Stimulated activated CD4-positive, alpha-beta T cell treated with anti-CD3 and anti-CD28 coated beads, TNF-alpha, amount 100 ng/mL, for 1 hour (primary cell): ENCODE results near the gene SENP7.
"Not testable (repeated sequence)": the region's sequence is repeated elsewhere in the genome, so short reads cannot be mapped to it uniquely, and the experiment has no call there.

Source experiments
- DNase-seq, 3 donors: peaks; one replicate each; pipeline ENCODE4 v3.0.0-alpha.2; 2020; ENCODE audit warnings: low read depth in 3 of 3, low spot score in 1 of 3

The SENP7 gene

GRCh38 chr3:101329016-101329673 lies 183.9 kb downstream of the SENP7 start:
- DNase-seq, result no peak

DNA sequence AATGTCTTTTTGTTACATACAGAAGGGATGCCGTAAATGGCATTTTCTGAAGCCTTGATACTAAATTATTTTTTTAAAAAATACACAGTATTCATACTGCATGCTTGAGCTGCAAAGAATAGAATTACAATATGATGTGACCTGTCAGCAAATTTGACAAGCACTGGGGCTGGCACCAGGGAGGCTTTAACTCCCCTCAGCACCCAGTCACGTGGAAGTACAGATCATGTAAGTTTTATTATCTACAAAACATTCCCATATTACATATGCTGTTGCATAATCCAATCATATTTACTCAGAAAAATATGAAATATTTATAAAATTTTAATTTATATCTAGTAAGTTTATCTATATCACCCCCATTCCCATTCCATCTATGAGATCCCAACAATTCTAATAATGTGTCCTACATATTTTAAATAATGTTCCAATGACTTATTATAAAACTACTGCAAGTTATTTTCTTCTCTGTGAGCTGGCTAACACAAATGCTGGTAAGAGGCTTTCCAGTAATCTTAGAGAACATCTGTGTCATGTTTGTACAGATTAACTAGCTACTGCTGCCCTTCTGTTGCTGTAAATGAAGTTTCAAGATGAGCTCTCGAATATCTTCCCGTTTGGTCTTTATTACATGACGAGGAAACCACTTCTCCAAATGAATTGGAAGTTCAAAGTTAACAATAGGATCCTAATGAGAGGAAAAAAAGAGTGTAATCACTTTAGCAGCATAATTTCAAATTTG lies 187.4 kb downstream of the SENP7 start:
- no peak for DNase-seq

GRCh38 chr3:101320475-101320874 lies 192.5 kb downstream of the SENP7 start, which contains the start of gene IMPG2:
IMPG2 (minus strand) TSS chr3:101320575; CDS start chr3:101320372, 203 bp downstream.
- DNase-seq, result no peak

DNA sequence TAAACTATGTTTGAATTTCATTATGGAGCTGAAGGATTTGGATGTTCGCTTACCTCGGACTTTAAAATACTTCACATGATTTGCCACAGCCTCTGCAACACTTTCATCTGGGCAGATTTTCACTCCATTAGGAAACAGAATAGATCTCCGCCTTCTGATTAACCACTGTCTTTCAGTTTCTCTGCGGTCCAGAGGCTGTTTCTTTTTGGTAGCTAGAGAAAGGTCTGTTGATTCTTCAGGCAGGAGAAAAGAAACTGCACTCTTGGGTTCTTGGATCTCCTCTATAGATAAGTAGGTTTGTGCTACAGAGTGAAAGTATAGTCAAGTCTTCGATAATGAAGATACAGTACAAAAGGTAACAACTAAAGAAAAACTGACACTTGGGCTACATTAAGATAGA lies 193.5 kb downstream of the SENP7 start:
- DNase-seq, result no peak

GRCh38 chr3:101312545-101312944 lies 200.5 kb downstream of the SENP7 start:
- DNase-seq, result no peak

DNA sequence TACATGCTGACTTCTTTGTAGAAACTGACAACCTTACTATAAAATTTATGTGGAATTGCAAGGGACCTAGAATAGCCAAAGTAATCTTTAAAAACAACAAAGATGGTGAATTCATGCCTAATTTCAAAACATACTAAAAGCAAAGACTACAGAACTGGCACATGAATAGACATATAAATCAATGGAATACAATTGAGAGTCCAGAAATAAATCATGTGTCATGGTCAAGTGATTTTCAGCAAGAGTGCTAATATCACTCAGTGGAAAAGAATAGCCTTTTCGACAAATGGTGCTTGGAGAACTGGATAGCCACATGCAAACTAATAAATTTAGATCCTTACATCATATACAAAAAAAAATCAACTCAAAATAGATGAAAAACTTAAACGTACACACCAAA lies 201.3 kb downstream of the SENP7 start:
- DNase-seq, result no peak

DNA sequence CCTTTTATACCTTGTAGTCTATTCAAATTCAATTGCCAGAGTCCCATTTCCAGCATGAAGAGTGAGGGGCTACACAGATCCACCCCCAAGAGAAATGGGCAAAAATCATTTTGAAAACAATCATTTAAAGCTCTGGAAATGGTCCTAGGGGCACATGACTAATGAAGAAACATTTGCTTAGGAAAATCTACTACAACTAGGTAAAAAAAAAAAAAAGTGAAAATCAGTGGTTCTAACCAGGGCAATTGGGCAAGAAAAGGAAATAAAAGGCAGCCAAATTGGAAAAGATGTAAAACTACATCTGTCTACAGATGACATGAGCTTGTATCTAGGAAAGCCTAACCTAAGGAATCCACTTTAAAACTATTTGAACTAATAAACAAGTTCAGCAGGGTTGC lies 202.0 kb downstream of the SENP7 start:
- DNase-seq, result no peak

GRCh38 chr3:101308147-101308772 lies 204.8 kb downstream of the SENP7 start:
- not testable (repeated sequence) for DNase-seq

DNA sequence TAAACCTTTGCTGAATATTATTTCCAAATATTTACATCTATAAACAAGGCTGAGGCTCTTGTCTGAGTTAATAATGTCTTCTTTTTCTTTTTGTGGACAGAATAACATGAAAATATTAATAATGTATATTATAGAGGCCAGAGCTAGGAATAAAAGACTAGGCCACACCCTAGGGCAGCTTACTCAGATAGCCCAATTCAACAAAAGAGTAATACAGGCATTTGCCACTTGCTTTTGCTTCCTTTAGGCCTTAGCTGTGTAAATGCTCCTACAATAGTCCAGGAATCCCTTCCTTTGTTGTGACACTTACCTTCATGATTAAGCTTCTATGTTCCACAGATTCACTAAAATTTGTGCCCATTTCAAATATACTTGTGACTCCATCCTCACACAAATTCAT lies 209.2 kb downstream of the SENP7 start:
- no peak for DNase-seq

- no peak for DNase-seq
These were observed 209.8 kb downstream of the SENP7 start for GRCh38 chr3:101303089-101303731.

- DNase-seq, result no peak
These were observed 212.9 kb downstream of the SENP7 start for GRCh38 chr3:101300073-101300472.

- DNase-seq, result no peak
These were observed 221.0 kb downstream of the SENP7 start for GRCh38 chr3:101292027-101292426.

DNA sequence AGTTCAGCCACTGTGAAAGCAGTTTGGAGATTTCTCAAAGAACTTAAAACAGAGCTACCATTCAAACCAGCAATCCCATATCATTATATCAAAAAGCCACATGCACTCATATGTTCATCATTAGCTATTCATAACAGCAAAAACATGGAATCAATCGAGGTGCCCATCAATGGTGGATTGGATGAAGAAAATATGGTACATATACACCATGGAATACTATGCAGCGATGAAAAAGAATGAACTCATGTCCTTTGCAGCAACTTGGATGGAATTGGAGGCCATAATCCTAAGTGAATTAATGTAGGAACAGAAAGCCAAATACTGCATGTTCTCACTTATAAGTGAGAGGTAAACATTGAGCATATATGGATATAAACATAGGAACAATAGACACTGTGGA lies 224.7 kb downstream of the SENP7 start:
- no peak for DNase-seq

- DNase-seq, result no peak
These were observed 228.3 kb downstream of the SENP7 start for GRCh38 chr3:101284757-101285156.

GRCh38 chr3:101281521-101282030 lies 231.4 kb downstream of the SENP7 start:
- no peak for DNase-seq

DNA sequence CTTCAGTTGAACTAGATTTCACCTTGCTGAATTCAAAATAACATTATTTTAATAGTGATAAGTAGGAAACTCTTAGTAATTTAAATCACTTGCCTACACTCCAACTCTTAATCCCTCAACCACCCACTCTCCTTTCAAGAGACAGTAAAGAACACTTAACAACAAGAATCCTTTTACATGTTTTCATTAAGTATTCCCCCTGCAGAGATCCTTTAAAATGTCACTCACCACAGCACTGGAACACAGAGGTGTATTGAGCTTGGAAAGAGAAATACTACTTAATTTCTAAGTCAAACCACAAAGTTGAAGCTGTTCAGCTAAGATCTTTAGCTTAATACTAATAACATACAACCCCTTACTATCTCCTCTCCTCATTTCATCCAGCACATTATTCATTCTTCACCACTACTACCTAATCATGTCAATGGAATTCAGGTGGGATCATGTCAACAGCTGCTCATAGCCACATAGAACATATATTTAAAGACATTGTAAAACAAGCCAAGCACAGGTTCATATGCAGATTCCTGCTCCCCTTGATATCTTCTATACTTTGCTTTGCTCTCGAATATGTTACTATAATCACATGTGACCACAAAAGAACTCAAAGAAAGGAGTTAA lies 233.1 kb downstream of the SENP7 start:
- DNase-seq, result no peak

DNA sequence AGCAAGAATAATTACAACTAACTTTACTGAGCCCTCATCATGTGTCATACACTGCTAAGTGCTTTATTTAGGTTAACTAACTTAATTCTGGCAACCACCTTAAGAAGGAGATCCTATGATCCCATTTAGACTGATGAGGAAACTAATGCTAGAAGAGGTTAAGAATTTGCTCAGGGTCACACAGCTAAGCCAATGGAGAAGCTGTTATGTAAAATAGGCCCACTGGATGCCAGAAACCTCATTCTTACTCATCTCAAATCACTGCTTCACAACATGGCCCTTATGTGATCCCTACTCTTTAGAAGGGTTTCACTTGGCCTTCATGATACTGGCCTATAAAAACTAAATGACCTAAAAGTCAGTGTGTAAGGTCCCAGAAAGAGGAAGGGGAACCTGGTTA lies 233.8 kb downstream of the SENP7 start:
- no peak for DNase-seq

DNA sequence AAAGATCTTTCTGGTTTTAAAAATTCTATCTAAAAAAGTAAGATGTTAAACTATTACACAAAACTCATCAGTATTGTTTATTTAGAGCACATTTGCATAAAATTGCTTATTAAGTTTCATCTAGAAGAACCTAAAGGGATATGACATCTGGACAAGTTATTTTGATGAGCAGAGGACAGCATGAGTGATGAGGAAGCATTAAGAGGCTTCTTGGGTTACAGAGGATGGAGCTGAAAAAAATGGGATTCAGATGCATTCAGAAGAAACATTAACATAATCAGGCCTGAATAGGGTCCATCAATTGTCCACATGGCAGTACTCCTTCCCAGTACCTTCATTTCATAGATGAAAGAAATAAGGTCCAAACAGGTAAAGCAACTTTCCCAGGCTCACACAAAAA lies 234.3 kb downstream of the SENP7 start:
- DNase-seq, result no peak
